Mucosa of descending colon (tissue), 3 donors: Measurements from ENCODE around the gene C2orf76. TPM values are rescaled to one million over a fixed set of nuclear protein-coding genes. Genes with fewer than 3 reads are reported as not detected.

Experiments
- ATAC-seq: fragments of 200-7000 bp; cut with Tn5 transposase; one replicate; pipeline ENCODE4 v1.9.1; 2020; ENCODE audit warnings: mild to moderate bottlenecking, moderate library complexity
- DNase-seq, 3 donors: peaks; one replicate each; pipeline ENCODE4 v3.0.0-alpha.2; 2020
- H3K36me3 ChIP-seq: fragments of 200-600 bp; one replicate; pipeline ENCODE4 v1.8.0; 2021; ENCODE audit warnings: low read depth, mild to moderate bottlenecking
- H3K4me1 ChIP-seq: fragments of 200-600 bp; one replicate; pipeline ENCODE4 v1.8.0; 2021; ENCODE audit warnings: low read depth, mild to moderate bottlenecking
- H3K4me3 ChIP-seq: fragments of 200-600 bp; one replicate; pipeline ENCODE4 v1.8.0; 2021; ENCODE audit warnings: mild to moderate bottlenecking
- H3K9me3 ChIP-seq: fragments of 200-600 bp; one replicate; pipeline ENCODE4 v1.8.0; 2021; ENCODE audit warnings: mild to moderate bottlenecking
- CTCF ChIP-seq: fragments of 200-600 bp; IDR thresholded peaks from one replicate; pipeline ENCODE4 v1.8.0; 2022; ENCODE audit warnings: antibody characterized with exemption, mild to moderate bottlenecking
- intact Hi-C, 2 donors: fragments of 100-400 bp; cut with DNase I in 1 of 2; cut with micrococcal nuclease in 1 of 2; formaldehyde crosslinking; loops; one replicate each; pipeline versions ENCODE4 v1.11.0 to v1.11.1; 2022; cut with DNase I, micrococcal nuclease
- total RNA-seq, 3 donors: library from RNA; stranded (reverse); fragmentation: NEBNext Ultra II Directional in 2 of 3; extraction: Animal tissue kit (Norgen Biotek cat#: 25700) in 2 of 3; gene quantifications; one replicate each; pipeline versions ENCODE4 v1.2.1 to v1.2.4, GENCODE V29; 2021 to 2023
- donor health status: DM: no; HTN: no; CAD: no; lungs with moderate emphysema.
- donor health status: DM: no; HTN: no; CAD: no.
- donor health status: DM: no; HTN: yes; CAD: no.

The C2orf76 gene
- total RNA-seq, 3 donors from 2014 or later: 5.4 to 11.2 (median 5.5) TPM

DNA sequence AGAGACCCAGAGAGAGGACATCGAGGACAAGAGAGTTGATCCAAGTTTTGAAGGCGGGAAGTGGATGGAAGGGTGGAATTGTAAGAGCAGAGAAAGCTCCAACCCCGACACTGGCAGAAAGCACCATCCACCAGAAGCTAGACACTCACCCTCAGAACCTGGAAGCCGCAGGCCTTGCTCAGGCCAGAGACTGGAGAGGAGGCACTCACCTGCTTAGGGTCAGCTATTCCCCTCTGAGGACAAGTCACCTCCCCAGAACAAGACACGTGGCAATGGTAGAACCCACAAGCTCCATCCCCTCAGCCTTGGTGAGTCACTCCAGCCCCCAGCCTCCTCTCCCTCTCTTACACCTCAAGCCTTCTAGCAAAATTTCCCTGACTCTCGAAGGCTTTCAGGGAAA is 78.1 kb downstream of the C2orf76 start:
- intact Hi-C loops: no loop called here
- no peaks in the 10 kb centered on the region for H3K9me3 ChIP-seq
- H3K36me3 ChIP-seq: no peaks in the 10 kb centered on the region
- DNase-seq (no peak), ATAC-seq (no peak)
- no peak for TF ChIP-seq CTCF
- no peak overlapping the region for H3K4me3 ChIP-seq
- no peaks in the 10 kb centered on the region for H3K4me1 ChIP-seq

GRCh38 chr2:119286661-119287060 is 80.0 kb downstream of the C2orf76 start:
- DNase-seq: no peak
- Histone ChIP-seq H3K36me3 (no peaks in the 10 kb centered on the region), H3K4me3 (no peak overlapping the region), H3K9me3 (no peaks in the 10 kb centered on the region), H3K4me1 (no peaks in the 10 kb centered on the region)
- ATAC-seq: no peak
- no peak for TF ChIP-seq CTCF
- intact Hi-C loops: no loop called here

DNA sequence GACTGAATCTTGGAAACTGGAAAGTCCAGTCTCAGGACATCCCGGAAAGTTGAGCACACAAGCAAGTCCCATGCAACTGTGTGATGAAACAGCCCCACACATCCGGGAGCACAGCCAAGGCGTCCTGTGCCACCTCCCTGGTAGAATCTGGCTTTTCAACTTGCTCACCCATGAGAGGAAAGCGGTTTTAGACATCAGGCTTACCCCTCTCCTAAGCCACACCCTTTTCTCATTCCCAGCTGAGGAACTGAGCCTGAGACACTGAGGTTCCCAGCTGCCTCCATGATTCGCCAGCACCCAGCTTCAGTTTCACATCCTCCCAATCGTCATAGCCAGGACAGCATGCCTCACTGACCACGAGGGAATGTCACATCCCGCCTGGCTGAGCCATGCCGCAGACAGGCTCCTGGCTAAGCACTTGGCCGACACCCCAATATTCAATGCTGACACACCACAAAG is 82.7 kb downstream of the C2orf76 start:
- H3K36me3 ChIP-seq: no peaks in the 10 kb centered on the region

GRCh38 chr2:119282996-119283511 is 83.6 kb downstream of the C2orf76 start:
- ATAC-seq: peak; percentile 21

More for the DNA sequence above, 82.7 kb downstream of the C2orf76 start:
- no peak overlapping the region for H3K4me3 ChIP-seq
- H3K9me3 ChIP-seq: no peaks in the 10 kb centered on the region
- no peak for TF ChIP-seq CTCF
- no peaks in the 10 kb centered on the region for H3K4me1 ChIP-seq
- intact Hi-C loops: no loop called here
- DNase-seq (peak; percentile 32 to 58 (median 36)), ATAC-seq (peak; percentile 55)

DNA sequence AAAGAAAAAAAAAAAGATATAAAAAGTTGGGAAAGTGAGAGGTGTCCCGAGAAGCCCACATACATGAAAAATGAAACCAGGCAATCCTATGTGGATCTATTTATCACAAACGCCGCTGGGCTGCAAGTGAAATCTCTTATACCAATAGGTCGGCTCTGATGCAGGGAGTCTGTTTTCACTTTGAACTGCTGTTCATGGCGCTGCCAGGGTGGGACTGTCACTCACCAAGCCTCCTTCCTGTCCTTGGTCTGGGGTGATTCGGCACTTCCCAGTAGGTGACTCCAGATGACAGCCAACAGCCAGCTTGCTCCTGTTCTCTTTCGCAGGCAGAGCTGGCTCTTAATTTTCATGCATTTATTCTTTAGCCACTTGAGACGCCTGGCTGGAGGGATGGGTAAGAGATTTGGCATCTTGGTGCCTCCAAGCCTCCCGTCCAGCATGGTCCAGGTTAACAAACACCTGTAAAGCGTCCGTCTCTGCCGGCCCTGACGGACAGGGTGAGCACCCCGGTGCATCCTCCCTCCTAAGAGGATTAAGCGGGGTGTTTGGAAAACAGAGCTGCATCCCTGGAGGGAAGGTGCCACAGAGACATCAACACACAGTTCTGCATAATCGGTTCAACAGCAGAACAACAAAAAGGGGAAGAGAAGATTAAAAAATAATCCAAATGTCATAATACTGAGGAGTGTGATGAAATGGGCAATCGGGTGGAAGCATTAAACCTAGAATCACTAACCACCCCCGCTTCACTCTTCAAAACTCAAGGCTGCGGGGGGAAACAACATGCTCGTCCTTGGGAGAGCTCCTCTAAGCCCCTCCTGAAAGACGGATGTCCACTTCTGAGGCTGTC is 84.3 kb downstream of the C2orf76 start:
- no peak overlapping the region for H3K4me3 ChIP-seq
- ATAC-seq (peak; percentile 20), DNase-seq (no peak)
- H3K4me1 ChIP-seq: no peaks in the 10 kb centered on the region
- no peaks in the 10 kb centered on the region for H3K9me3 ChIP-seq
- intact Hi-C loops: no loop called here
- no peak for TF ChIP-seq CTCF
- H3K36me3 ChIP-seq: no peaks in the 10 kb centered on the region

More at GRCh38 chr2:119282996-119283511, 83.6 kb downstream of the C2orf76 start:
- DNase-seq: no peak
- Histone ChIP-seq H3K4me3 (no peak overlapping the region), H3K36me3 (no peaks in the 10 kb centered on the region), H3K9me3 (no peaks in the 10 kb centered on the region), H3K4me1 (no peaks in the 10 kb centered on the region)
- intact Hi-C loops: no loop called here
- no peak for TF ChIP-seq CTCF
